Measurements from ENCODE around the gene SMIM32.

The SMIM32 gene

GRCh38 chr5:136185974-136186665, 6.8 kb downstream of the SMIM32 start:
- no peak overlapping the region for H3K4me3 ChIP-seq (ENCODE audit: control insufficient read depth, low read depth, low read length)
- DNase-seq (ENCODE audit: low read depth) = no peak
- TF ChIP-seq CTCF (conservative IDR thresholded peaks at IDR 0.05; ENCODE audit: control insufficient read depth, insufficient read depth, low read depth, low read length) = no peak

GRCh38 chr5:136182618-136183017, 10.3 kb downstream of the SMIM32 start:
- DNase-seq (ENCODE audit: low read depth) = peak; percentile 49
- TF ChIP-seq CTCF (conservative IDR thresholded peaks at IDR 0.05; ENCODE audit: control insufficient read depth, insufficient read depth, low read depth, low read length) = no peak

GRCh38 chr5:136174021-136174659, 18.8 kb downstream of the SMIM32 start:
- TF ChIP-seq CTCF (conservative IDR thresholded peaks at IDR 0.05; ENCODE audit: control insufficient read depth, insufficient read depth, low read depth, low read length) = peak; percentile 79
- peak; percentile 73 for DNase-seq (ENCODE audit: low read depth)
- no peak overlapping the region for H3K4me3 ChIP-seq (ENCODE audit: control insufficient read depth, low read depth, low read length)

More at GRCh38 chr5:136182618-136183017, 10.3 kb downstream of the SMIM32 start:
- H3K4me3 ChIP-seq (ENCODE audit: control insufficient read depth, low read depth, low read length) = no peak overlapping the region

GRCh38 chr5:136169218-136169617, 23.7 kb downstream of the SMIM32 start:
- no peak for TF ChIP-seq CTCF (conservative IDR thresholded peaks at IDR 0.05; ENCODE audit: control insufficient read depth, insufficient read depth, low read depth, low read length)
- H3K4me3 ChIP-seq (ENCODE audit: control insufficient read depth, low read depth, low read length) = no peak overlapping the region
- DNase-seq (ENCODE audit: low read depth) = no peak

- H3K4me3 ChIP-seq (ENCODE audit: control insufficient read depth, low read depth, low read length) = no peak overlapping the region
- no peak for TF ChIP-seq CTCF (conservative IDR thresholded peaks at IDR 0.05; ENCODE audit: control insufficient read depth, insufficient read depth, low read depth, low read length)
- DNase-seq (ENCODE audit: low read depth) = no peak
Observed at GRCh38 chr5:136166909-136167308, 26.1 kb downstream of the SMIM32 start.

GRCh38 chr5:136164226-136164625, 28.7 kb downstream of the SMIM32 start:
- H3K4me3 ChIP-seq (ENCODE audit: control insufficient read depth, low read depth, low read length) = no peak overlapping the region
- TF ChIP-seq CTCF (conservative IDR thresholded peaks at IDR 0.05; ENCODE audit: control insufficient read depth, insufficient read depth, low read depth, low read length) = no peak
- DNase-seq (ENCODE audit: low read depth) = no peak
